ENCODE measurements around the gene ADCY1. TPM values are rescaled to one million over a fixed set of nuclear protein-coding genes. Genes with fewer than 3 reads are reported as not detected.

The ADCY1 gene
- total and polyA plus RNA-seq, 2 donors (not counting 3 experiments of a cell fraction or from before 2014, with no cell fraction given): 0.52 to 1.6 TPM

DNA sequence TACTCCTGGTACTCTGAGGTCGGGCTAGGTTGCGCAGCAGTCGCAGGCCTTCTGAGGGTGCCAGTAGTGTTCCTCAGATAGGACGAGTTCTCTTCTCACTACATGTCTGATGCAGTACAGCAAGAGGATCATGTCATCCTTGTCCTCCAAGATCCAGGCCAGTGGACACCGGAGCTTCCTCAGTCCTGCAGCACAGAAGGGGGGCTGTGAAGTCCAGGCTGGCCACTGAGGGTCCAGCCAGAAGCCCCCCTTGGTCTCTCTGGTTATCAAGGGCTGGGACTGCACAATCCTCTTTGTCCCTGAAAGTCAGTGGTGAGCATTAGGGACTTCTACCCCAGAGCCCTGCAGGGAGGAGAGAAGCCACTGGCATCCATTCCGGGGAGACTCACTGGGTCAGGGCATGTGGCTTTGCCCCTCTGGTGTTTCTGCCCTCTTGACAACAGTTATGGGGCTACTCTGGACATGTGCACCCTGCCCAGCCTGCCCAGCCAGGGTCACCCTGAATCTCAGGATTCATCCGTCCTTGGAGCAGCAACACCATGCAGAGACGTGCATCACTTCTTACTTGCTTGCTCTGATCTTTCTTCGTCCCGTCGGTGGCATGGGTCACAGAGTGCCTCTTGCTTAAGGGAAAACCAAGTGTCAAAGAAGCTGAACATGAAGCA is 125.7 kb downstream of the ADCY1 start:
- dilution Hi-C loops (cut with MboI; ENCODE audit: extremely low pct_ligation_motif_present, low sequenced_read_pairs): no loop called here
- TF ChIP-seq MYC (IDR thresholded peaks at IDR 0.05; ENCODE audit: low read depth, low read length): no peak
- no peak for TF ChIP-seq GATA2 (IDR thresholded peaks at IDR 0.05; ENCODE audit: insufficient read depth, insufficient read length, low read depth, low read length)
- no peak for TF ChIP-seq POLR2A (IDR thresholded peaks at IDR 0.05; ENCODE audit: low read depth, low read length)
- TF ChIP-seq EZH2 (IDR thresholded peaks at IDR 0.05; ENCODE audit: borderline replicate concordance, low read depth, low read length, severe bottlenecking): no peak
- TF ChIP-seq, protein P1, sequence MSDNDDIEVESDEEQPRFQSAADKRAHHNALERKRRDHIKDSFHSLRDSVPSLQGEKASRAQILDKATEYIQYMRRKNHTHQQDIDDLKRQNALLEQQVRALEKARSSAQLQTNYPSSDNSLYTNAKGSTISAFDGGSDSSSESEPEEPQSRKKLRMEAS (IDR thresholded peaks at IDR 0.05; ENCODE audit: insufficient read depth, insufficient read length): no peak
- TF ChIP-seq FOS (IDR thresholded peaks at IDR 0.05; ENCODE audit: borderline replicate concordance, insufficient read depth, low read length): no peak
- ChIA-PET POLR2A (no interaction called here), CTCF (no interaction called here)
- Histone ChIP-seq H3K79me2 (ENCODE audit: control insufficient read depth, insufficient read depth, low read length) (no peaks in the 10 kb centered on the region), H3K4me1 (ENCODE audit: control insufficient read depth, extremely low read depth, insufficient read depth, low read length) (no peaks in the 10 kb centered on the region), H4K20me1 (replicated peaks; ENCODE audit: control insufficient read depth, extremely low read depth, insufficient read depth, low read length) (no peaks in the 10 kb centered on the region), H3K4me2 (ENCODE audit: insufficient read depth, low read length) (no peak overlapping the region), H3K9me3 (replicated peaks; ENCODE audit: control insufficient read depth, insufficient read depth, low read length) (no peaks in the 10 kb centered on the region), H3K27me3 (ENCODE audit: control insufficient read depth in 2 of 2, insufficient read depth in 2 of 2, low read length in 2 of 2) (no peaks in the 10 kb centered on the region), H3K4me3 (replicated peaks in 1 of 3; ENCODE audit: insufficient read depth in 1 of 3, low read depth in 1 of 3, low read length in 3 of 3) (no peak overlapping the region), H2AFZ (ENCODE audit: low read depth, low read length) (no peak overlapping the region), H3K36me3 (ENCODE audit: control insufficient read depth in 2 of 2, extremely low read depth in 1 of 2, insufficient read depth in 2 of 2, low read length in 2 of 2) (no peaks in the 10 kb centered on the region), H3K27ac (ENCODE audit: insufficient read depth, low read depth, low read length) (no peak overlapping the region), H3K9ac (replicated peaks; ENCODE audit: extremely low read depth, insufficient read depth, low read length) (no peak overlapping the region), H3K9me1 (replicated peaks; ENCODE audit: control insufficient read depth, extremely low read depth, insufficient read depth, low read length) (no peaks in the 10 kb centered on the region)
- no peak for FAIRE-seq
- intact Hi-C loops (cut with micrococcal nuclease): no loop called here
- no TSS peak for BruUV-seq (replicated peaks)
- no peak for DNase-seq (ENCODE audit: low read depth, low spot score)

DNA sequence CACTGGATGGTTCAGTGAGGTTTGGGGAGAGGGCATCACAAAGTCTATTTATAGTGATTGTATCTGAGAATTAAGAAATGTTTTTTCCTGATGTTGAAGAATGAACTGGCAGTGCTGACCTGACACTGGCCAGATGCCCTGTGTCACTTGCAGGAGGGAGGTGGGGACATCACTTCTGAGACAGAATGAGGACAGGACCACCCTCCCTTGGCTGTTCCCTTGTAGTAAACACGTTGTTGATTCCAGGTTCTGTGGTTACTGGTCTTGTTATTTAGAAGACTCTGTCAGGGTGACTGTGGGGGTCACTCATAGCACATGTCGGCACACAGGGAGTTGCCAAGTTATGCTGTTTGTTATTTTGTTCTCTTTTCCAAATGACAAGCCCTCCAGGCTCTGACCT is 126.4 kb downstream of the ADCY1 start:
- Histone ChIP-seq H3K4me2 (ENCODE audit: insufficient read depth, low read length) (no peak overlapping the region), H3K36me3 (ENCODE audit: control insufficient read depth in 2 of 2, extremely low read depth in 1 of 2, insufficient read depth in 2 of 2, low read length in 2 of 2) (no peaks in the 10 kb centered on the region), H3K9me3 (replicated peaks; ENCODE audit: control insufficient read depth, insufficient read depth, low read length) (no peaks in the 10 kb centered on the region), H3K27ac (ENCODE audit: insufficient read depth, low read depth, low read length) (no peak overlapping the region), H3K27me3 (ENCODE audit: control insufficient read depth in 2 of 2, insufficient read depth in 2 of 2, low read length in 2 of 2) (no peaks in the 10 kb centered on the region), H4K20me1 (replicated peaks; ENCODE audit: control insufficient read depth, extremely low read depth, insufficient read depth, low read length) (no peaks in the 10 kb centered on the region), H2AFZ (ENCODE audit: low read depth, low read length) (no peak overlapping the region), H3K4me1 (ENCODE audit: control insufficient read depth, extremely low read depth, insufficient read depth, low read length) (no peaks in the 10 kb centered on the region), H3K9ac (replicated peaks; ENCODE audit: extremely low read depth, insufficient read depth, low read length) (no peak overlapping the region), H3K79me2 (ENCODE audit: control insufficient read depth, insufficient read depth, low read length) (no peaks in the 10 kb centered on the region), H3K9me1 (replicated peaks; ENCODE audit: control insufficient read depth, extremely low read depth, insufficient read depth, low read length) (no peaks in the 10 kb centered on the region), H3K4me3 (replicated peaks in 1 of 3; ENCODE audit: insufficient read depth in 1 of 3, low read depth in 1 of 3, low read length in 3 of 3) (no peak overlapping the region)
- dilution Hi-C loops (cut with MboI; ENCODE audit: extremely low pct_ligation_motif_present, low sequenced_read_pairs) (no loop called here), intact Hi-C loops (cut with micrococcal nuclease) (no loop called here)
- BruUV-seq (replicated peaks): no TSS peak
- no peak for TF ChIP-seq POLR2AphosphoS5 (IDR thresholded peaks at IDR 0.05; ENCODE audit: insufficient read depth, low read depth, low read length)
- no peak for TF ChIP-seq JUN (IDR thresholded peaks at IDR 0.05; ENCODE audit: borderline replicate concordance, insufficient read depth, insufficient read length, low read depth)
- TF ChIP-seq GATA2 (IDR thresholded peaks at IDR 0.05; ENCODE audit: insufficient read depth, insufficient read length, low read depth, low read length): no peak
- TF ChIP-seq, protein P1 (IDR thresholded peaks at IDR 0.05; ENCODE audit: insufficient read depth, insufficient read length): no peak
- no peak for TF ChIP-seq MYC (IDR thresholded peaks at IDR 0.05; ENCODE audit: low read depth, low read length)
- TF ChIP-seq EZH2 (IDR thresholded peaks at IDR 0.05; ENCODE audit: borderline replicate concordance, low read depth, low read length, severe bottlenecking): no peak
- no peak for TF ChIP-seq FOS (IDR thresholded peaks at IDR 0.05; ENCODE audit: borderline replicate concordance, insufficient read depth, low read length)
- TF ChIP-seq, protein P2, sequence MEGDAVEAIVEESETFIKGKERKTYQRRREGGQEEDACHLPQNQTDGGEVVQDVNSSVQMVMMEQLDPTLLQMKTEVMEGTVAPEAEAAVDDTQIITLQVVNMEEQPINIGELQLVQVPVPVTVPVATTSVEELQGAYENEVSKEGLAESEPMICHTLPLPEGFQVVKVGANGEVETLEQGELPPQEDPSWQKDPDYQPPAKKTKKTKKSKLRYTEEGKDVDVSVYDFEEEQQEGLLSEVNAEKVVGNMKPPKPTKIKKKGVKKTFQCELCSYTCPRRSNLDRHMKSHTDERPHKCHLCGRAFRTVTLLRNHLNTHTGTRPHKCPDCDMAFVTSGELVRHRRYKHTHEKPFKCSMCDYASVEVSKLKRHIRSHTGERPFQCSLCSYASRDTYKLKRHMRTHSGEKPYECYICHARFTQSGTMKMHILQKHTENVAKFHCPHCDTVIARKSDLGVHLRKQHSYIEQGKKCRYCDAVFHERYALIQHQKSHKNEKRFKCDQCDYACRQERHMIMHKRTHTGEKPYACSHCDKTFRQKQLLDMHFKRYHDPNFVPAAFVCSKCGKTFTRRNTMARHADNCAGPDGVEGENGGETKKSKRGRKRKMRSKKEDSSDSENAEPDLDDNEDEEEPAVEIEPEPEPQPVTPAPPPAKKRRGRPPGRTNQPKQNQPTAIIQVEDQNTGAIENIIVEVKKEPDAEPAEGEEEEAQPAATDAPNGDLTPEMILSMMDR (IDR thresholded peaks at IDR 0.05; ENCODE audit: extremely low read depth in 1 of 2, insufficient read depth in 1 of 2, low read depth in 1 of 2, low read length in 2 of 2): no peak
- TF ChIP-seq POLR2A (IDR thresholded peaks at IDR 0.05; ENCODE audit: low read depth, low read length): no peak
- no peak for FAIRE-seq
- CTCF ChIA-PET: no interaction called here
- no peak for DNase-seq (ENCODE audit: low read depth, low spot score)
- POLR2A ChIA-PET: no interaction called here

Data from endothelial cell of umbilical vein (primary cell).